Body of pancreas (tissue), 4 donors: ENCODE results near the gene KLHL36.

Experiments used
- CTCF ChIP-seq, 7 experiments: fragments of 450-650 bp in 4 of 7; fragments of 200-600 bp in 3 of 7; sonication (generic) in 3 of 7; IDR thresholded peaks; one replicate each; pipeline ENCODE4 v1.5.1; 2016 to 2019; ENCODE audit warnings: antibody characterized with exemption in 7 of 7
- POLR2A ChIP-seq, 3 donors: fragments of 450-650 bp; IDR thresholded peaks; one replicate each; pipeline ENCODE4 v1.6.1; 2016; ENCODE audit warnings: antibody characterized with exemption in 3 of 3, mild to moderate bottlenecking in 2 of 3

DNA sequence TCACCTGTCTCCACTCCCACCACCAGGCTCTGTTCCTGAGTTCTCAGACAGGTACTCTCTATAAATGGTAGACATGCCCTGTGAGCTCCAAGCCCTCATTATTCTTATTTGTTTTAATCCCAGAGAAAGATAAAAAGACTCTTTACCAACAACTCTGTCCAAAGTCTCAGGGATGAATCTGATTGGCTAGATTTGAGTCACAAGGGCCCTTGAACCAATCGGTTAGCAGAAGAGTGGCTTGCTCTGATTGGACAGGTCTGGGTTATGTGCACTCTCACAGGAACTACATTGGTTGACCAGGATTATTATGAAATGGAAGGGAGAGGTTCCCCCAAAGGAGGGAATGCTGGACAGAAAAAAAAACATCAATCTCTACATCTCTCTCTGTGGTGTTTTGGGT, 37.9 kb upstream of the KLHL36 start:
- TF ChIP-seq CTCF (IDR thresholded peaks at IDR 0.05) (no peak), POLR2A (IDR thresholded peaks at IDR 0.05) (no peak)
